LNCaP clone FGC (cell line): ENCODE measurements around the gene PDAP1.
"Not testable (repeated sequence)": the region's sequence is repeated elsewhere in the genome, so short reads cannot be mapped to it uniquely, and the experiment has no call there.

ENCODE experiments used
- DNase-seq: peaks from one replicate; pipeline ENCODE4 v3.0.0-alpha.2; 2011; ENCODE audit warnings: low read depth
- H3K4me3 ChIP-seq: 2 replicates; pipeline ENCODE4 v1.5.1; 2011; ENCODE audit warnings: mild to moderate bottlenecking, low read depth, low read length, control low read depth
- CTCF ChIP-seq: IDR thresholded peaks from 2 replicates; pipeline ENCODE4 v1.5.1; 2012; ENCODE audit warnings: mild to moderate bottlenecking; ENCODE audit not compliant: control insufficient read depth, insufficient read depth; ENCODE audit errors: extremely low read depth

PDAP1 gene

GRCh38 chr7:99438573-99439480 is 30.4 kb upstream of the PDAP1 start, which contains the start of the genes CPSF4 and PTCD1:
Gene CPSF4 (plus strand): TSS chr7:99438943. CDS start chr7:99439083, 140 bp downstream.
Gene PTCD1 (minus strand): TSS chr7:99438798. CDS start chr7:99435242, 3,556 bp downstream.
- DNase-seq = peak; percentile 84
- no peak for TF ChIP-seq CTCF
- peak within 1 kb of the TSS; percentile 97 for H3K4me3 ChIP-seq

- DNase-seq = no peak
- peak overlapping the region; percentile 97 for H3K4me3 ChIP-seq
- no peak for TF ChIP-seq CTCF
Observed at GRCh38 chr7:99437946-99438572, 29.7 kb upstream of the PDAP1 start.

- DNase-seq = no peak
- TF ChIP-seq CTCF = no peak
- no peak overlapping the region for H3K4me3 ChIP-seq
Observed at GRCh38 chr7:99433158-99433557, 24.8 kb upstream of the PDAP1 start.

- DNase-seq, H3K4me3 ChIP-seq: not testable (repeated sequence)
Observed at GRCh38 chr7:99431756-99432540, 23.6 kb upstream of the PDAP1 start.

GRCh38 chr7:99429756-99430155 is 21.4 kb upstream of the PDAP1 start:
- H3K4me3 ChIP-seq = no peak overlapping the region
- TF ChIP-seq CTCF = no peak
- DNase-seq = no peak

GRCh38 chr7:99428972-99429566 is 20.7 kb upstream of the PDAP1 start:
- H3K4me3 ChIP-seq = no peak overlapping the region
- TF ChIP-seq CTCF = no peak
- DNase-seq = no peak
